Coronary artery (tissue), 2 donors: Measurements from ENCODE around the gene CBLB.

Source experiments
- DNase-seq: peaks from one replicate; pipeline ENCODE4 v3.0.0-alpha.2; 2017; ENCODE audit warnings: low spot score
- H3K27ac ChIP-seq, 2 donors: fragments of 200-600 bp; sonication (generic); one replicate each; pipeline ENCODE4 v1.5.1; 2016 to 2019
- H3K4me3 ChIP-seq: fragments of 200-600 bp; sonication (generic); 2 replicates; pipeline ENCODE4 v1.5.1; 2016; ENCODE audit warnings: mild to moderate bottlenecking, moderate library complexity
- TF ChIP-seq, protein P1 (sequence below): fragments of 200-600 bp; sonication (generic); IDR thresholded peaks from one replicate; pipeline ENCODE4 v1.5.1; 2019; ENCODE audit warnings: antibody characterized with exemption

The CBLB gene

DNA sequence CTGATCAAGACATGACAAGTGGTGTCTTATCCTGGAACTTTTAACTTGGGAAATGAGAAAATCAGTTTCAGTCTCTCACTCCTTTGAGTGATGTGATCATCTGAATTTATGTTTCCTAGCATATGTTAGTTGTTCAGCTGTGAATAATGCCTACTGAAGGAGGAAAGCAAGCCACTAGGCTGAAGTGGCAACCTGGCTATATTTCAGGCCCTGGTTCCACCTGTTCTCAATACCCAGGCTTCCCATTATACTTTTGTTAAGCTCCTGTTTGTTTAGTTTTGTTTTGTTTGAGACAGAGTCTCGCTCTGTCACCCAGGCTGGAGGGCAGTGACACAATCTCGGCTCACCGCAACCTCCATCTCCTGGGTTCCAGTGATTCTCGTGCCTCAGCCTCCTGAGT is 258.3 kb downstream of the CBLB start:
- no peak overlapping the region for H3K4me3 ChIP-seq
- no peak overlapping the region for H3K27ac ChIP-seq
- TF ChIP-seq, protein P1, sequence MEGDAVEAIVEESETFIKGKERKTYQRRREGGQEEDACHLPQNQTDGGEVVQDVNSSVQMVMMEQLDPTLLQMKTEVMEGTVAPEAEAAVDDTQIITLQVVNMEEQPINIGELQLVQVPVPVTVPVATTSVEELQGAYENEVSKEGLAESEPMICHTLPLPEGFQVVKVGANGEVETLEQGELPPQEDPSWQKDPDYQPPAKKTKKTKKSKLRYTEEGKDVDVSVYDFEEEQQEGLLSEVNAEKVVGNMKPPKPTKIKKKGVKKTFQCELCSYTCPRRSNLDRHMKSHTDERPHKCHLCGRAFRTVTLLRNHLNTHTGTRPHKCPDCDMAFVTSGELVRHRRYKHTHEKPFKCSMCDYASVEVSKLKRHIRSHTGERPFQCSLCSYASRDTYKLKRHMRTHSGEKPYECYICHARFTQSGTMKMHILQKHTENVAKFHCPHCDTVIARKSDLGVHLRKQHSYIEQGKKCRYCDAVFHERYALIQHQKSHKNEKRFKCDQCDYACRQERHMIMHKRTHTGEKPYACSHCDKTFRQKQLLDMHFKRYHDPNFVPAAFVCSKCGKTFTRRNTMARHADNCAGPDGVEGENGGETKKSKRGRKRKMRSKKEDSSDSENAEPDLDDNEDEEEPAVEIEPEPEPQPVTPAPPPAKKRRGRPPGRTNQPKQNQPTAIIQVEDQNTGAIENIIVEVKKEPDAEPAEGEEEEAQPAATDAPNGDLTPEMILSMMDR: no peak
- DNase-seq: no peak

- Histone ChIP-seq H3K4me3 (no peak overlapping the region), H3K27ac (no peak overlapping the region)
- no peak for DNase-seq
- TF ChIP-seq, protein P1: no peak
Observed at GRCh38 chr3:105608623-105609022, 260.2 kb downstream of the CBLB start.

DNA sequence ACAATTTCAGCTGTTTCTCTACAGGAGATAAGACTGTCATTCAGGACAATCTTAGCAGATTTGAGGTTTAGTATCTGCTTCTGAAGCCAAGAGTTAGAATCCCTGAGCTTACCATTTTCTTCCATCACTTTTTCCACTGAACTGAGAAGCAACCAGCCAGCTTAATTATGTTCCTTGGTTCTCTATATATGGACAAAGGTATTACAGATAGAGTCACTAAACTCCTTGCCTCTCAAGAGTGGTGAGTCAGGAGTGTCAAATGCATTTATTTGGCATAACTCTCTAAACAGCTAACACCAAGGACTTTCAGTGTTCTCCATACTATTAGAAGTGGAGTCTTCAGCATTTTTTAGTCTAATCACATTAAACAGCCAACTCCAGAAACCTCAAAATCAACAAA is 262.8 kb downstream of the CBLB start:
- Histone ChIP-seq H3K4me3 (no peak overlapping the region), H3K27ac (no peak overlapping the region)
- TF ChIP-seq, protein P1: no peak
- no peak for DNase-seq
